ENCODE data around the gene PTGS2. TPM values are rescaled to one million over a fixed set of nuclear protein-coding genes. Genes with fewer than 3 reads are reported as not detected.

Gene PTGS2
- total RNA-seq, 4 donors from 2014 or later: 2.7 to 18.6 (median 4.3) TPM

DNA sequence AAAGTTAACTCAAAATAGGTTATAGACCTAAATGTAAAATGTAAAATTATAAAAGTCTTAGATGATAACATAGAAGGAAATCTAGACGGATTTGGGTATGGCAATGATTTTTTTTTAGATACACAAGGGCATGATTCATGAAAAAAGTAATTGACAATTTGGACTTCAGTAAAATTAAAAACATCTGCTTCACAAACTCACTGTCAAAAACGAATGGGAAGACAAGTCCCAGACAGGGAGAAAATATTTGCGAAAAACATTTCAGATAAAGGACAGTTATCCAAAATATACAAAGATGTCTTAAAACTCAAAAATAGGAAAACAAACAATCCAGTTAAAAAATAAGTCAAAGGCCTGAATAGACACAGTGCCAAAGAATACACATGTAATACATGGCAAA lies 9.7 kb upstream of the PTGS2 start:
- Histone ChIP-seq H3K27me3 (no peaks in the 10 kb centered on the region), H3K36me3 (no peaks in the 10 kb centered on the region), H3K4me1 (no peaks in the 10 kb centered on the region), H3K9me3 (peaks cover 0 to 4% (median 0%) of the 10 kb centered on the region in 4 donors), H3K4me3 (no peak overlapping the region), H3K27ac (replicated peaks in 1 of 4) (no peak overlapping the region)
- DNase-seq (ENCODE audit: extremely low spot score): no peak
- TF ChIP-seq POLR2A (IDR thresholded peaks at IDR 0.05; ENCODE audit: low read depth): no peak
- no peak for TF ChIP-seq EP300 (IDR thresholded peaks at IDR 0.05)
- no peak for TF ChIP-seq POLR2AphosphoS5 (IDR thresholded peaks at IDR 0.05)
- TF ChIP-seq CTCF (IDR thresholded peaks at IDR 0.05): no peak
- 57% methylated on average over 3 of the region's 3 CpGs for WGBS
- intact Hi-C loops (cut with DNase I): loop anchor here (10.0 kb wide), 1 partner anchor 295 kb away; no protein-coding TSS in a partner anchor

- no peak for DNase-seq (ENCODE audit: extremely low spot score)
- peaks cover 0 to 4% (median 0%) of the 10 kb centered on the region in 4 donors for H3K9me3 ChIP-seq
- no peak overlapping the region for H3K4me3 ChIP-seq
- TF ChIP-seq POLR2AphosphoS5 (IDR thresholded peaks at IDR 0.05) (no peak), EP300 (IDR thresholded peaks at IDR 0.05) (no peak), POLR2A (IDR thresholded peaks at IDR 0.05; ENCODE audit: low read depth) (no peak), CTCF (IDR thresholded peaks at IDR 0.05) (no peak)
- 54% methylated on average over 1 of the region's 1 CpG for WGBS
- no peak overlapping the region for H3K27ac ChIP-seq (replicated peaks in 1 of 4)
- no peaks in the 10 kb centered on the region for H3K27me3 ChIP-seq
- intact Hi-C loops (cut with DNase I): loop anchor here (10.0 kb wide), 1 partner anchor 295 kb away; no protein-coding TSS in a partner anchor
- H3K36me3 ChIP-seq: no peaks in the 10 kb centered on the region
- H3K4me1 ChIP-seq: no peaks in the 10 kb centered on the region
Observed at GRCh38 chr1:186689376-186689775, 9.2 kb upstream of the PTGS2 start.

DNA sequence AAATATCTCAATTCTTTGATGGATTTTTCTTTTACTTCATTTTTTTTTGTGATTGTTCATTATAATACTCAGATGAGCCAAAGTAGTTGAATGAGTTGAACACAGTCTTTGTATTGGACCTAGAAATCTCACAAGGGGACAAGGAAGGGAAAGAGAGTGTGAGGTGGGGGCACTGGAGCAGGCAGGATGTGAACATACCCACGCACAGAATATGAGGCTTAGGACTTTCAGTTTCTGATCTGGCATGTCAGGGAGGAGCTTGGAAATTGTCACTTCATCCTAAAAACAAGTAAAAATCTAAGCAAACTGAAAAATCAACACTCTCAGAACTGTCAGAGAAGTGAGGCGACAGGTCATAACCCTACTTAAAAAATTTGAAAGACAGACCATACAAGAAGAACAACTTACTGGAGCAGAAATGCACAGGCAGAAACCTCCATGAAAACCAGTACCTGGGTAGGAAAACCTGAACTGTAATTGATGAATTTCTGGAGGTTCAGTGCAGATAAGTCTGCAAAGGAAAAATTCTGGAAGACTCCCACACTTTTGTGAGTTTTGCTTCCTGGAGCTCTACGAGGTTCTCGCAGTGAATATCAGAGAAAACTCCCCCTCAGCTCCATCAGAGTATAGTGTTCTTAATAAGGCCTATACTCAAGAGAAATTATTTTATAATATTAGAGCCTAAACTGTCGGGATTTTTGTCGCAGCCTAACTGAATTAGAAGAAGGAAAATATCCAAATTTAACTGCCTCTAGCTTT lies 3.6 kb upstream of the PTGS2 start:
- no peak for TF ChIP-seq EP300 (IDR thresholded peaks at IDR 0.05)
- TF ChIP-seq POLR2AphosphoS5 (IDR thresholded peaks at IDR 0.05): no peak
- TF ChIP-seq POLR2A (IDR thresholded peaks at IDR 0.05; ENCODE audit: low read depth): no peak
- TF ChIP-seq CTCF (IDR thresholded peaks at IDR 0.05): no peak
- H3K9me3 ChIP-seq: peaks cover 0 to 4% (median 0%) of the 10 kb centered on the region in 4 donors
- WGBS: 85% methylated on average over 6 of the region's 6 CpGs
- H3K36me3 ChIP-seq: no peaks in the 10 kb centered on the region
- intact Hi-C loops (cut with DNase I): loop anchor here (5.0 to 10.0 kb wide), 2 partner anchors 77 to 301 kb away; no protein-coding TSS in a partner anchor
- H3K4me1 ChIP-seq: peaks cover 0 to 25% (median 20%) of the 10 kb centered on the region in 4 donors
- H3K4me3 ChIP-seq: no peak overlapping the region
- DNase-seq (ENCODE audit: extremely low spot score): no peak
- no peak overlapping the region for H3K27ac ChIP-seq (replicated peaks in 1 of 4)
- no peaks in the 10 kb centered on the region for H3K27me3 ChIP-seq

GRCh38 chr1:186682736-186683135 lies 2.5 kb upstream of the PTGS2 start:
- peaks cover 0 to 3% (median 0%) of the 10 kb centered on the region in 4 donors for H3K36me3 ChIP-seq
- intact Hi-C loops (cut with DNase I): loop anchor here (5.0 to 10.0 kb wide), 2 partner anchors 75 to 302 kb away; no protein-coding TSS in a partner anchor
- DNase-seq (ENCODE audit: extremely low spot score): no peak
- H3K27ac ChIP-seq (replicated peaks in 1 of 4): no peak overlapping the region
- no peak for TF ChIP-seq POLR2AphosphoS5 (IDR thresholded peaks at IDR 0.05)
- peak; percentile 29 to 38 (median 38) for TF ChIP-seq CTCF (IDR thresholded peaks at IDR 0.05)
- no peak for TF ChIP-seq EP300 (IDR thresholded peaks at IDR 0.05)
- no peak for TF ChIP-seq POLR2A (IDR thresholded peaks at IDR 0.05; ENCODE audit: low read depth)
- no peaks in the 10 kb centered on the region for H3K27me3 ChIP-seq
- peaks cover 0 to 25% (median 22%) of the 10 kb centered on the region in 4 donors for H3K4me1 ChIP-seq
- H3K9me3 ChIP-seq: peaks cover 0 to 4% (median 0%) of the 10 kb centered on the region in 4 donors
- H3K4me3 ChIP-seq: no peak overlapping the region
- 53% methylated on average over 1 of the region's 1 CpG for WGBS
